ENCODE results near the gene DNAJC16. TPM values are rescaled to one million over a fixed set of nuclear protein-coding genes. Genes with fewer than 3 reads are reported as not detected.

Gene DNAJC16
- total and polyA plus RNA-seq, 2 of the 13 experiments (the other 11 are each of a cell fraction or from before 2014, with no cell fraction given) = 11.4 to 15.4 TPM

DNA sequence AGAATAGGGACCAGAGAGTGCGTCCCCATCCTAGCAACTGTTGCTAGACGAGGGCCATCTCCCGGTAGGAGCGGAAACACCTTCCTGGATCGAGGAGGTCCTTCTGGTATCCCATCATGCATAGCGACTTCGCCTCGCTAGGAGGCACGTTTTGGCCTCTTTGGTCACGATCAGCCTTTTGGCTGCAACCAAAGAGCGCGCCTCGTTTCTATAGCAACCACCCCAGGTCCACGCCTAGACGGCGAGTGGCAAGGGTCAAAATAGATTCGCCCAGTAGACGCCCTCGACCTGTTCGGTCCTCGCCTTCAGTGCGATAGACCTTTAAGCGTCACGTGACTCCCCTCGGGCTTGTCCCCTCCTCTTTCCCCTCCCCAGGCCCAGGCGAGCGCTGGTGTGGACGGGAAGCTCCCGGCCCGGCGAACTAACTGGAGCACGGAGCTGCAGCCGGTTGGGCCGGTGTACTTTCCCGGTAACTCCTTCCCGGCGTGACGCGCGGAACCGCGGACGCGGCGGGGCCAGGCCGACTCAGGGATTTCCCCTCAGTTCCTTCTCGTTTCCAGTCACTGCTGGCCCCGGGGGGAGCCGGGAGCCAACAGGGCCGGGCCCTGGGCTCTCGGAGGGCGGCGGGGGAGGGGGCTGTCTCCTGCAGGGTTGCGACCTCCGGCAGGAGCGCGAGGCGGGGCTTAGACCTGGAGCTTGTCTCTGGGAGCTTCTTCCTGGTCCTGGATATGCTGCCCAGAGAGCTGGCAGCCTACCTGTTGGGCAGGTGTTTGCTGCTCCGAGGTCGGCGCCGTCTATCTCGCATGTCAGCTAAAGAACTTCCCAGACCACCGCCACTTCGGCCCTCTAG is at the start of gene DNAJC16 (continued):
- TF ChIP-seq, protein P1, sequence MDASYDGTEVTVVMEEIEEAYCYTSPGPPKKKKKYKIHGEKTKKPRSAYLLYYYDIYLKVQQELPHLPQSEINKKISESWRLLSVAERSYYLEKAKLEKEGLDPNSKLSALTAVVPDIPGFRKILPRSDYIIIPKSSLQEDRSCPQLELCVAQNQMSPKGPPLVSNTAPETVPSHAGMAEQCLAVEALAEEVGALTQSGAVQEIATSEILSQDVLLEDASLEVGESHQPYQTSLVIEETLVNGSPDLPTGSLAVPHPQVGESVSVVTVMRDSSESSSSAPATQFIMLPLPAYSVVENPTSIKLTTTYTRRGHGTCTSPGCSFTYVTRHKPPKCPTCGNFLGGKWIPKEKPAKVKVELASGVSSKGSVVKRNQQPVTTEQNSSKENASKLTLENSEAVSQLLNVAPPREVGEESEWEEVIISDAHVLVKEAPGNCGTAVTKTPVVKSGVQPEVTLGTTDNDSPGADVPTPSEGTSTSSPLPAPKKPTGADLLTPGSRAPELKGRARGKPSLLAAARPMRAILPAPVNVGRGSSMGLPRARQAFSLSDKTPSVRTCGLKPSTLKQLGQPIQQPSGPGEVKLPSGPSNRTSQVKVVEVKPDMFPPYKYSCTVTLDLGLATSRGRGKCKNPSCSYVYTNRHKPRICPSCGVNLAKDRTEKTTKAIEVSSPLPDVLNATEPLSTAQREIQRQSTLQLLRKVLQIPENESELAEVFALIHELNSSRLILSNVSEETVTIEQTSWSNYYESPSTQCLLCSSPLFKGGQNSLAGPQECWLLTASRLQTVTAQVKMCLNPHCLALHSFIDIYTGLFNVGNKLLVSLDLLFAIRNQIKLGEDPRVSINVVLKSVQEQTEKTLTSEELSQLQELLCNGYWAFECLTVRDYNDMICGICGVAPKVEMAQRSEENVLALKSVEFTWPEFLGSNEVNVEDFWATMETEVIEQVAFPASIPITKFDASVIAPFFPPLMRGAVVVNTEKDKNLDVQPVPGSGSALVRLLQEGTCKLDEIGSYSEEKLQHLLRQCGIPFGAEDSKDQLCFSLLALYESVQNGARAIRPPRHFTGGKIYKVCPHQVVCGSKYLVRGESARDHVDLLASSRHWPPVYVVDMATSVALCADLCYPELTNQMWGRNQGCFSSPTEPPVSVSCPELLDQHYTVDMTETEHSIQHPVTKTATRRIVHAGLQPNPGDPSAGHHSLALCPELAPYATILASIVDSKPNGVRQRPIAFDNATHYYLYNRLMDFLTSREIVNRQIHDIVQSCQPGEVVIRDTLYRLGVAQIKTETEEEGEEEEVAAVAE (CRISPR knock-in tag; IDR thresholded peaks at IDR 0.05; ENCODE audit: borderline replicate concordance) = no peak
- TF ChIP-seq, protein P2, sequence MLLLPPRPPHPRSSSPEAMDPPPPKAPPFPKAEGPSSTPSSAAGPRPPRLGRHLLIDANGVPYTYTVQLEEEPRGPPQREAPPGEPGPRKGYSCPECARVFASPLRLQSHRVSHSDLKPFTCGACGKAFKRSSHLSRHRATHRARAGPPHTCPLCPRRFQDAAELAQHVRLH (CRISPR knock-in tag; IDR thresholded peaks at IDR 0.05; ENCODE audit: borderline replicate concordance, low read depth) = no peak; the same call in 1 of the 2 replicates
- peak; percentile 92 for TF ChIP-seq ASH2L (IDR thresholded peaks at IDR 0.05; ENCODE audit: insufficient read length, low read depth, low read length)
- TF ChIP-seq SSRP1 (CRISPR knock-in tag; IDR thresholded peaks at IDR 0.05) = no peak
- peak; percentile 66; the same call in 1 of the 2 replicates for TF ChIP-seq ZNF225 (CRISPR knock-in tag; IDR thresholded peaks at IDR 0.05)
- TF ChIP-seq, protein P3, sequence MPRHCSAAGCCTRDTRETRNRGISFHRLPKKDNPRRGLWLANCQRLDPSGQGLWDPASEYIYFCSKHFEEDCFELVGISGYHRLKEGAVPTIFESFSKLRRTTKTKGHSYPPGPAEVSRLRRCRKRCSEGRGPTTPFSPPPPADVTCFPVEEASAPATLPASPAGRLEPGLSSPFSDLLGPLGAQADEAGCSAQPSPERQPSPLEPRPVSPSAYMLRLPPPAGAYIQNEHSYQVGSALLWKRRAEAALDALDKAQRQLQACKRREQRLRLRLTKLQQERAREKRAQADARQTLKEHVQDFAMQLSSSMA (CRISPR knock-in tag; IDR thresholded peaks at IDR 0.05) = peak; percentile 80
- TF ChIP-seq HDAC2 (CRISPR knock-in tag; IDR thresholded peaks at IDR 0.05) = peak; percentile 74
- peak; percentile 45; the same call in 1 of the 2 replicates for TF ChIP-seq SIN3B (IDR thresholded peaks at IDR 0.05; ENCODE audit: low read length)
- TF ChIP-seq, protein P4, sequence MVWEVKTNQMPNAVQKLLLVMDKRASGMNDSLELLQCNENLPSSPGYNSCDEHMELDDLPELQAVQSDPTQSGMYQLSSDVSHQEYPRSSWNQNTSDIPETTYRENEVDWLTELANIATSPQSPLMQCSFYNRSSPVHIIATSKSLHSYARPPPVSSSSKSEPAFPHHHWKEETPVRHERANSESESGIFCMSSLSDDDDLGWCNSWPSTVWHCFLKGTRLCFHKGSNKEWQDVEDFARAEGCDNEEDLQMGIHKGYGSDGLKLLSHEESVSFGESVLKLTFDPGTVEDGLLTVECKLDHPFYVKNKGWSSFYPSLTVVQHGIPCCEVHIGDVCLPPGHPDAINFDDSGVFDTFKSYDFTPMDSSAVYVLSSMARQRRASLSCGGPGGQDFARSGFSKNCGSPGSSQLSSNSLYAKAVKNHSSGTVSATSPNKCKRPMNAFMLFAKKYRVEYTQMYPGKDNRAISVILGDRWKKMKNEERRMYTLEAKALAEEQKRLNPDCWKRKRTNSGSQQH (CRISPR knock-in tag; IDR thresholded peaks at IDR 0.05; ENCODE audit: low read depth) = peak; percentile 41; the same call in 1 of the 2 replicates
- TF ChIP-seq, protein P5, sequence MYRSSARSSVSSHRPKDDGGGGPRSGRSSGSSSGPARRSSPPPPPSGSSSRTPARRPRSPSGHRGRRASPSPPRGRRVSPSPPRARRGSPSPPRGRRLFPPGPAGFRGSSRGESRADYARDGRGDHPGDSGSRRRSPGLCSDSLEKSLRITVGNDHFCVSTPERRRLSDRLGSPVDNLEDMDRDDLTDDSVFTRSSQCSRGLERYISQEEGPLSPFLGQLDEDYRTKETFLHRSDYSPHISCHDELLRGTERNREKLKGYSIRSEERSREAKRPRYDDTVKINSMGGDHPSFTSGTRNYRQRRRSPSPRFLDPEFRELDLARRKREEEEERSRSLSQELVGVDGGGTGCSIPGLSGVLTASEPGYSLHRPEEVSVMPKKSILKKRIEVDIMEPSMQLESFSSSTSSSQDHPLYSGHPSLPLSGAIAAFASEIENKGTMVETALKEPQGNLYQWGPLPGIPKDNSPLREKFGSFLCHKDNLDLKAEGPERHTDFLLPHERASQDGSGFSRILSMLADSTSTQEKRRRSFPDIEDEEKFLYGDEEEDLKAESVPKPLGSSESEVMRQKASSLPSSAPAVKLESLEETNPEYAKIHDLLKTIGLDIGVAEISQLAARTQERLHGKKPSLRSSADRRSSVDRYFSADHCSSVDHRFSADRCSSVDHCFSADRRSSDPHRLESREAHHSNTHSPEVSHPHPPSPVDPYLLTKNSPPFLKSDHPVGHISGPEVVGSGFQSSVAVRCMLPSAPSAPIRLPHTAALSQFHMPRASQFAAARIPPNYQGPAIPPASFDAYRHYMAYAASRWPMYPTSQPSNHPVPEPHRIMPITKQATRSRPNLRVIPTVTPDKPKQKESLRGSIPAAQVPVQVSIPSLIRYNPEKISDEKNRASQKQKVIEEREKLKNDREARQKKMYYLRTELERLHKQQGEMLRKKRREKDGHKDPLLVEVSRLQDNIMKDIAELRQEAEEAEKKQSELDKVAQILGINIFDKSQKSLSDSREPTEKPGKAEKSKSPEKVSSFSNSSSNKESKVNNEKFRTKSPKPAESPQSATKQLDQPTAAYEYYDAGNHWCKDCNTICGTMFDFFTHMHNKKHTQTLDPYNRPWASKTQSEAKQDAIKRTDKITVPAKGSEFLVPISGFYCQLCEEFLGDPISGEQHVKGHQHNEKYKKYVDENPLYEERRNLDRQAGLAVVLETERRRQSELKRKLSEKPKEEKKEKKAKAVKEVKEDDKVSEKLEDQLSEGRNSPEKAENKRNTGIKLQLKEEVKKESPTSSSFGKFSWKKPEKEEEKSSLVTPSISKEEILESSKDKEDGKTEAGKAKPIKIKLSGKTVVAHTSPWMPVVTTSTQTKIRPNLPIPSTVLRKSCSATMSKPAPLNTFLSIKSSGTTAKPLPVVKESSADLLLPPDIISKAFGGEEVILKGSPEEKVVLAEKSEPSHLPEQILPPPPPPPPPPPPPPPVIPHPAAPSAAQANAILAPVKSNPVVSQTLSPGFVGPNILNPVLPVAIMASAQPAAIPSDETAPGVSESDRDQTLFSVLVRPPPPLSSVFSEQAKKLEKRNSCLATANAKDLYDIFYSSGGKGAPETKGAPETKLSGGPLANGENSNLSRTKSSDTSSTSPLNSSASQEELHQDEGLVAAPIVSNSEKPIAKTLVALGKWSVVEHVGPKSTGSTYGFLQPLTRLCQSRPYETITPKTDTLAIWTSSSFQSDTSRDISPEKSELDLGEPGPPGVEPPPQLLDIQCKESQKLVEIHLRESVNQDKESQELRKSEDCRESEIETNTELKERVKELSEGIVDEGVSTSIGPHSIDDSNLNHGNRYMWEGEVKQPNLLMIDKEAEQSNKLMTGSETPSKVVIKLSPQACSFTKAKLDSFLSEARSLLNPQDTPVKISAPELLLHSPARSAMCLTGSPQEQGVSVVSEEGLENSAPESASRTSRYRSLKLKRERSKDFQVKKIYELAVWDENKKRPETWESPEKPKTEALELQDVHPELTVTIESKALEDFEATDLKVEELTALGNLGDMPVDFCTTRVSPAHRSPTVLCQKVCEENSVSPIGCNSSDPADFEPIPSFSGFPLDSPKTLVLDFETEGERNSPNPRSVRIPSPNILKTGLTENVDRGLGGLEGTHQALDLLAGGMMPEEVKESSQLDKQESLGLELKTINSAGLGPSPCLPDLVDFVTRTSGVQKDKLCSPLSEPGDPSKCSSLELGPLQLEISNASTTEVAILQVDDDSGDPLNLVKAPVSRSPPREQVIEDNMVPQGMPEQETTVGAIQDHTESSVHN (CRISPR knock-in tag; IDR thresholded peaks at IDR 0.05) = 0 out of 2 replicates have a peak, but pooled peaks have one; percentile 32
- TF ChIP-seq, protein P6, sequence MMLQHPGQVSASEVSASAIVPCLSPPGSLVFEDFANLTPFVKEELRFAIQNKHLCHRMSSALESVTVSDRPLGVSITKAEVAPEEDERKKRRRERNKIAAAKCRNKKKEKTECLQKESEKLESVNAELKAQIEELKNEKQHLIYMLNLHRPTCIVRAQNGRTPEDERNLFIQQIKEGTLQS (CRISPR knock-in tag; IDR thresholded peaks at IDR 0.05) = no peak
- TF ChIP-seq MTF1 (CRISPR knock-in tag; IDR thresholded peaks at IDR 0.05) = no peak

Measured in HepG2 (cell line).